Measurements from ENCODE around the gene TUBE1.

GRCh38 chr6:112021691-112022310 lies 65.5 kb downstream of the TUBE1 start:
- TF ChIP-seq PATZ1 (CRISPR knock-in tag; IDR thresholded peaks at IDR 0.05; ENCODE audit: borderline replicate concordance) (no peak), ZNF70 (CRISPR knock-in tag; IDR thresholded peaks at IDR 0.05) (no peak), ZFP30 (CRISPR knock-in tag; IDR thresholded peaks at IDR 0.05) (no peak), ARNTL (CRISPR knock-in tag; IDR thresholded peaks at IDR 0.05; ENCODE audit: borderline replicate concordance, low read depth) (no peak)
- TF ChIP-seq, protein P1, sequence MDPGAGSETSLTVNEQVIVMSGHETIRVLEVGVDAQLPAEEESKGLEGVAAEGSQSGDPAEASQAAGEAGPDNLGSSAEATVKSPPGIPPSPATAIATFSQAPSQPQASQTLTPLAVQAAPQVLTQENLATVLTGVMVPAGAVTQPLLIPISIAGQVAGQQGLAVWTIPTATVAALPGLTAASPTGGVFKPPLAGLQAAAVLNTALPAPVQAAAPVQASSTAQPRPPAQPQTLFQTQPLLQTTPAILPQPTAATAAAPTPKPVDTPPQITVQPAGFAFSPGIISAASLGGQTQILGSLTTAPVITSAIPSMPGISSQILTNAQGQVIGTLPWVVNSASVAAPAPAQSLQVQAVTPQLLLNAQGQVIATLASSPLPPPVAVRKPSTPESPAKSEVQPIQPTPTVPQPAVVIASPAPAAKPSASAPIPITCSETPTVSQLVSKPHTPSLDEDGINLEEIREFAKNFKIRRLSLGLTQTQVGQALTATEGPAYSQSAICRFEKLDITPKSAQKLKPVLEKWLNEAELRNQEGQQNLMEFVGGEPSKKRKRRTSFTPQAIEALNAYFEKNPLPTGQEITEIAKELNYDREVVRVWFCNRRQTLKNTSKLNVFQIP (CRISPR knock-in tag; IDR thresholded peaks at IDR 0.05; ENCODE audit: borderline replicate concordance, low read depth) = no peak
- TF ChIP-seq, protein P2, sequence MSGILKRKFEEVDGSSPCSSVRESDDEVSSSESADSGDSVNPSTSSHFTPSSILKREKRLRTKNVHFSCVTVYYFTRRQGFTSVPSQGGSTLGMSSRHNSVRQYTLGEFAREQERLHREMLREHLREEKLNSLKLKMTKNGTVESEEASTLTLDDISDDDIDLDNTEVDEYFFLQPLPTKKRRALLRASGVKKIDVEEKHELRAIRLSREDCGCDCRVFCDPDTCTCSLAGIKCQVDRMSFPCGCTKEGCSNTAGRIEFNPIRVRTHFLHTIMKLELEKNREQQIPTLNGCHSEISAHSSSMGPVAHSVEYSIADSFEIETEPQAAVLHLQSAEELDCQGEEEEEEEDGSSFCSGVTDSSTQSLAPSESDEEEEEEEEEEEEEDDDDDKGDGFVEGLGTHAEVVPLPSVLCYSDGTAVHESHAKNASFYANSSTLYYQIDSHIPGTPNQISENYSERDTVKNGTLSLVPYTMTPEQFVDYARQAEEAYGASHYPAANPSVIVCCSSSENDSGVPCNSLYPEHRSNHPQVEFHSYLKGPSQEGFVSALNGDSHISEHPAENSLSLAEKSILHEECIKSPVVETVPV (CRISPR knock-in tag; IDR thresholded peaks at IDR 0.05) = no peak

Data from SK-N-SH treated with all-trans-retinoic acid at 6 μM for 48 hours (cell line).